Keratinocyte (primary cell): Measurements from ENCODE around the gene LITAFD.

Experiments used
- CTCF ChIP-seq, 3 experiments: IDR thresholded peaks in 1 of 3; conservative IDR thresholded peaks in 1 of 3; optimal IDR thresholded peaks in 1 of 3; 2 replicates in 2 of 3; 3 replicates in 1 of 3; pipeline versions ENCODE3 to v1.5.1; 2011; ENCODE audit warnings: low read length in 3 of 3, mild to moderate bottlenecking in 3 of 3, moderate library complexity in 2 of 3, control low read depth in 1 of 3, inconsistent platforms in 1 of 3; ENCODE audit not compliant: insufficient read depth in 2 of 3; ENCODE audit errors: extremely low read depth in 1 of 3
- EZH2 ChIP-seq: IDR thresholded peaks from one replicate; pipeline ENCODE4 v1.6.1; 2012; ENCODE audit warnings: inconsistent platforms, mild to moderate bottlenecking, low read length, moderate library complexity

GRCh38 chr16:8915722-8916301 is 33.7 kb downstream of the LITAFD start:
- no peak for TF ChIP-seq CTCF (optimal IDR thresholded peaks at IDR 0.05 in 1 of 3, IDR thresholded peaks at IDR 0.05 in 1 of 3, conservative IDR thresholded peaks at IDR 0.05 in 1 of 3; ENCODE audit: extremely low read depth in 1 of 3, insufficient read depth in 2 of 3, low read length in 3 of 3)
- no peak for TF ChIP-seq EZH2
